GM19324 (cell line): ENCODE measurements around the gene TRIM67.

Experiments
- ATAC-seq: cut with Tn5 transposase; IDR thresholded peaks from one replicate; pipeline ENCODE4 v1.9.1; 2021; ENCODE audit warnings: mild to moderate bottlenecking, moderate library complexity; ENCODE audit not compliant: unreplicated experiment, low FRiP score

Gene TRIM67

DNA sequence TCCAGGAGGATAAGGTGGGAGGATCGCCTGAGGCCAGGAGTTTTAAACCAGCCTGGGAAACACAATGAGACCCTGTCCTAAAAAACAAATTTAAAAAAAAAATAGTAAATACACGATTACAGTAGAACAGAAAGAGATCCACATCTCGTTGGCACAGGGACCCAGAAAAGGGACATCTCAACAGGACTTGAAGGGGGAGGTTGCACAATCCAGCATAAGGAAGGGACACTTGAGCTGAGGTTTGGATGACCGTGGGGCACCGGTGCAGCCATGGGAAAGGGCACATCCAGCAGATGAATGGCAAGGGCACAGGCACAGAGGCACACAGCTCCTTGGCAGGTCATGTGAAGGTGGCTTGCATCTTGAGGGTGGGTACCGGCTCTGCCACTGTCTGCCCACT is 20.5 kb downstream of the TRIM67 start:
- no peak for ATAC-seq

DNA sequence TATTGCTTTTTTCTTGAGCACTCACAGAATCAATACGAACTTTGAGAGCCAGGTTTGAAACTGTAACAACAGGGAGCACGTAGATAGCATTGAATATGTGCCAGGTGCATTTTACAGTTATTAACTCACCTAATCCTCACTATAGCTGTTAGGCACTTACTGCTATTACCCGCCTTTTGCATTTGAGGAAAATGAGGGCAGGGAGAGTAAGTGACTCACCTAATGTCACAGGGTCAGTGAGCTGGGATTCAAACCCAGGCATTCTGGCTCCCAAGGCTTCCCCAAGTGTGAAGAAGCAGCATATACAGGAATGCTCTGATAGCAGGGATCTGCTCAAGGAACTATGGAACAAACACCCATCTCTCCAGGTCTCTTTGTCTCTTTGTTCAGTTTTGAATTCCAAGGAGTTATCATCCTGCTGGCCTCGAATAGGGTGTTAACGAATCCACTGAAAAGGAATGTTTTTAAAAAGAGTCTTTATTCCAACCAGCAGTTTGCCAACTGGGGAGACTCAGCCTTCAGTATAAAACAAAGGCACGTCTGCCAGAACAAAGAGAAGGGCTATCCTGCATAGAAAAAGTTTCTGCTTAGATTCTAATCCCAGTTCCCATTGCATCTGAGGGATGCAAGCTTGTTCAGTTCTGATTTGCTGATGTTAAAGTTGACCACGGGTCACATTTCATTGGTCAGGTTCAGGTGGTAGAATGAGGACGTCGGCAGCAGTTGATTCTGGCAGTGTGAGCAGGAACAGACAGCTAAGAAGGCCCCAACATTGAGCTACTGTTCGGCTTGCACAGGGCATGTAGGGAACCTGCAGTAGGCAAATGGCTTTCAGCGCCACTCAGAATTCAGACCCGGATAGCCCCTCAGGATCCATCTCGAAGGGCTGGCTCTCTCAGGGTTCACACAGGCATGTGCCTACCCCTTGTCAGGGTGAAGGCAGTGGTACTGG is 22.1 kb downstream of the TRIM67 start:
- ATAC-seq, result no peak

DNA sequence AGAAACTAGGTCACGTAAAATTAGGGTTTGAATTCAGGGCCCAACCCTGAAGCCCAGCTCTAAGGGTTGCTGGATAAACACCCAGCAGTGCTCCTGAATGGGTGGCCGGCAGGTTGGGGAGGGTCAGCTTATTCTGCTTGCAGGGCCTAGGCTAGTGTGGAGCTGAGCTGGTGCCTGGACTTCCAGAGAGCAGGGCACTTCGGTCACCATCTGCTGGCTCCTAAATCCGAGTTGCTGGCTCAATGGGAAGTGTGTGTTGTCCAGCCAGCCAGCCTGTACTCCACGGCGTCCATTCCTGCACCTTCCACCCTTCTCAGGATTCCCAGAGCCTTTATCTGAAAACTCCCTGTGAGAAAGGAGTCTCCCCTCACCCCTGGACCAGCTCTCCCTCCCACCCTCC is 23.0 kb downstream of the TRIM67 start:
- ATAC-seq, result no peak

GRCh38 chr1:231185391-231185790 is 23.5 kb downstream of the TRIM67 start:
- ATAC-seq, result no peak

DNA sequence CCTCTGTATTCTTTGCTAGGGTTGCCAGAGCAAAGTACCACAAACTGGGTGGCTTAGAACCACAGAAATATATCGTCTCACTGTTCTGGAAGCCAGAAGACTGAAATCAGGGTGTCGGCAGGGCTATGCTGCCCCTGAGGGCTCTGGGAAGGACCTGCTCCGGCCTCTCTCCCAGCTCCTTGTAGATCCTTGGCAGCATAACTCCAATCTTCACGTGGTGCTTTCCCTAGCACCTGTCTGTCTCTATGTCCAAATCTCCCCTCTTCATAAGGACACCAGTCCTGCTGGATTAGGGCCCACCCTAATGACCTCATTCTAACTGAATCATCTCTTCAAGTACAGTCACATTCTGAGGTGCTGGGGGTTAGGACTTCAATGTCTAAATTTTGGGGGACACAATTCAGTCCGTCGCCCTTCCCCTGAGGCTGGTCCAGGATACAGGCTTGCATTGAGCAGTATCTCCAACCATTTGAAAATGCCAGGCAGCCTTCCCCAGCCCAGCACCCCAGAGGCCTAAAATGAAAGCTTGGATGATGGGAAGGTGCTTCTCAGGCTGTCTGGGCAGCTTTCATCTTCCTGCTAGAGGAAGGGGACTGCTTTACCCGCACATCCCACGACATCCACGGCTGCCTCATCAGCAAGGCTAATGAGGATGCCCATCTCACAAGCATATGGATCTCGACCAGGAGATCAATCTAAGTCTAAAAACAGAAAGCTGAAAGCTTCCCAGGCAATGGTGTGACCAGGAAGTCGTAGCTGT is 24.7 kb downstream of the TRIM67 start:
- ATAC-seq, result no peak

GRCh38 chr1:231187571-231187970 is 25.7 kb downstream of the TRIM67 start:
- ATAC-seq, result no peak

DNA sequence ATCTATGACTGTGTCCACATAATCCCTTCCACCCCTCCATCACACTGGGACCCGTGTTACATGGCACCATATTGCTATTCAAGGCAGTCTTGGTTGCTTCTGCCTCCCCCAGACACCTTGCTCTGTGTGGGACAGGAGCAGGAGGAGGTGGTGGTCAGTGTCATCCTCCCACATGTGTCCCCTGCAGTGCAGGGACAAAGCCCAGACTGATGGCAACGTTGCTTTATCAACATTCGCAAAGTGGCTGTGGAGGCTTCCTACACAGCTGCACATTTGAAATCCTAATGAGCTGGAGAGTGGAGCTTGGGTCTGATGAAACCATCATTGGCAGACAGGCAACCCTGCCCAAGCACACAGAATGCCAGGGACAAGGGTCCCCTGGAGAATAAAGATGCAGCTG is 26.2 kb downstream of the TRIM67 start:
- ATAC-seq, result no peak

- no peak for ATAC-seq
Observed at GRCh38 chr1:231188768-231189167, 26.9 kb downstream of the TRIM67 start.

- ATAC-seq, result no peak
Observed at GRCh38 chr1:231189683-231190270, 27.9 kb downstream of the TRIM67 start.

- no peak for ATAC-seq
Observed at GRCh38 chr1:231190456-231190855, 28.6 kb downstream of the TRIM67 start.

DNA sequence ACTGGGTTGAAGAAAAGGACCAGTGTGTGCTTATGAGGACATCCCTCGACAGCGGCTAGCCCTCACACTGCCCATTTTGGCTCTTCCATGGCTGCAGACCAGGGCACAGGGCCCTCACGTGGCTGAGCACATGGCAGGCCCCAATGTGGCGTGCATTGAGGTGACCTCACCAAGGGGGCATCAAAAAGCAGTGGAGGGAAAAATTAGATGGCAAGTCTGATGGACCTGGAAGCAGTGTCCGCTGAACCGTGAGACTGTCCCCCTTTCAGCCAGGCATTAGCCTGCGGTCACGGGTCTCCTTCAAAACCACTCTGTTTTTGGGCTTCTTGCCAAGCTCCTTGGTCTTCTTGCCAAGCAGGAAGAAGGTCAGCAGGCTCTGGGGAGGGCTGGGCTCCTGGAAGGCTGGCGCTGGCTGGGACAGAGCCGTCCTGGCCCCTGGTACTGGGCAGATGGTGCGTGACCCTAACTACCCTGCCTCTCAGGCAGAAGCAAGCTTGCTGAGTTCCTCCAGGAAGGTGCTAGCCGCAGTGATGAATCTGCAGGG is 30.8 kb downstream of the TRIM67 start:
- no peak for ATAC-seq

- no peak for ATAC-seq
Observed at GRCh38 chr1:231193710-231194340, 32.0 kb downstream of the TRIM67 start.

DNA sequence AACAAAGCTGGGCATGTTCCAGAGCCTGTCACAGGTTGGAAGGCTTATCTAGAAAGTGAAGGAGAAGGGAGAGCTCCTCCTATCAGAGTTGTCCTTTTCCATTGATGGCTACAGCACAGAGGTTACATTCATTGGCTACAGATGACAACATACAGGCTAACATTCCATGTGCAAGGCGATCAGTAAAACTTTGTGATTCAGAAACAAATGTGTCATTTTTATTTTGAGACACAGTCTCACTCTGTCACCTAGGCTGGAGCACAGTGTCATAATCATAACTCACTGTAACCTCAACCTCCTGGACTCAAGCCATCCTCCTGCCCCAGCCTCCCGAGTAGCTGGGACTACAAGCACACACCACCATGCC is 32.6 kb downstream of the TRIM67 start:
- no peak for ATAC-seq

- no peak for ATAC-seq
Observed at GRCh38 chr1:231194843-231195516, 33.1 kb downstream of the TRIM67 start.

DNA sequence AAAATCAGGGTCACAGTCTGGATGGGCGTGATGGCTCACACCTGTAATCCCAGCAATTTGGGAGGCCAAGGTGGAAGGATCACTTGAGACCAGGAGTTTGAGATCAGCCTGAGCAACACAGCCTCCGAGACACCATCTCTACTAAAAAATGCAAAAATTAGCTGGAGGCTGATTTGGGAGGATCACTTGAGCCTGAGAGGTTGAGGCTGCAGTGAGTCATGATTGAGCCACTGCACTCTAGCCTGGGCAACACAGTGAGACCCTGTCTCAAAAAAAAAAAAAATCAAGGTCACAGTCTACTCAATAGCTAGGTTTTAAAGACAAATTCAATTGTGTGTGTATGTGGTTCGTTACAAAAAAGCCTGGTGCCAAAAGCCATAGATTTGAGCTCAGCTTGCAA is 34.4 kb downstream of the TRIM67 start:
- ATAC-seq, result no peak

GRCh38 chr1:231196728-231197127 is 34.9 kb downstream of the TRIM67 start:
- no peak for ATAC-seq

DNA sequence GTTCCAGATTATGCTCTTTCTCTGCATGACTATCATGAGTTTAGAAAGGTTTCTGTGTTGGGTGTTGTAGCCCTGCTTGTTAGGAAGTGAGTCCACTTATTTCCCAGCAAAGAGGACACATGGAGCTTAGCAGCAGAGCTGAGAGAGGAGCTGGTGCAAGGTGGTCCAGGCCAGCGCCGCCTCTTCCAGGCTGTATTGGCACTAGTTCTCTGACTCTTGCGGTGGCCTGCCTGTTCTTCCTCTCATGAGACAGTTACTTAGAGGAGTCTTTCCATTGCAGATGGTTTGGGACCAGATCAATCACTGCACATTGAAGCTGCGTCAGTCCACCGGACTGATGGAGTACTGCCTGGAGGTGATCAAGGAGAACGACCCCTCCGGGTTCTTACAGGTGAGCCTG is 38.0 kb downstream of the TRIM67 start:
- ATAC-seq, result no peak

- no peak for ATAC-seq
Observed at GRCh38 chr1:231200388-231201031, 38.7 kb downstream of the TRIM67 start.

DNA sequence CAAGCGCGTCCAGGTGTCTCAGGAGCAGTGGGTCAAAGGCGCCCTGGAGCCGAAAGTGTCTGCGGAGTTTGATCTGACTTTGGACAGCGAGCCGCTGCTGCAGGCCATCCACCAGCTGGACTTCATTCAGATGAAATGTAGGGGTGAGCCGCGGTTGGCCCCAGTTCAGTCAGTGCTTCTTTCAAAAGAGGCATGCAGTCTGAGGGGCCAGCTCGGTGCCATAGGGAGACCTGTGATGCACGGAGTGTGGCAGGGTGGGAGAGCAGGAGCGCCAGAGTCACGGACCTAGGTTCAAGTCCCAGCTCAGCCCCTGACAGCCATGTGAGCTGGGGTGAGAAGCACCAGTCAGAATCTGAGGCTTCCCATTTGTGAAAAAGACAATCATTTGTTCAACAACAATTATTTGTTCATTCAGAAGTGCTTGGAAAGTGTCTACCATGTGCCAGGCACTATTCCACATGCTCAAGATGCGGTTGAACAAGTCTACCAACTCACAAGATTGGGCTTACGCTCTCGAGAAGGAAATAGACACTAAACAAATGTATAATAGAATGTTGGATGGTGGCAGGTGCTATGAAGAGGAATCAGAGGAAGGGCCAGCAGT is 39.6 kb downstream of the TRIM67 start:
- ATAC-seq, result no peak
